Large intestine (tissue), 3 donors: ENCODE measurements around the gene ZCCHC7. TPM values are rescaled to one million over a fixed set of nuclear protein-coding genes. Genes with fewer than 3 reads are reported as not detected.

ENCODE experiments used
- DNase-seq, 2 donors: peaks; one replicate each; pipeline versions ENCODE4 v3.0.0 to v3.0.0-alpha.2; 2013
- H3K27ac ChIP-seq: one replicate; pipeline ENCODE4 v1.5.1; 2013; ENCODE audit warnings: low read length
- H3K27me3 ChIP-seq: 2 replicates; pipeline ENCODE4 v1.6.1; 2013; ENCODE audit warnings: low read length; ENCODE audit not compliant: control insufficient read depth, insufficient read depth
- H3K36me3 ChIP-seq: 2 replicates; pipeline ENCODE4 v1.6.1; 2013; ENCODE audit warnings: low read length; ENCODE audit not compliant: control insufficient read depth, insufficient read depth
- H3K4me1 ChIP-seq: one replicate; pipeline ENCODE4 v1.6.1; 2013; ENCODE audit warnings: low read length; ENCODE audit not compliant: control insufficient read depth, insufficient read depth
- H3K4me3 ChIP-seq: one replicate; pipeline ENCODE4 v1.5.1; 2013; ENCODE audit warnings: low read length
- H3K9me3 ChIP-seq: one replicate; pipeline ENCODE4 v1.6.1; 2013; ENCODE audit warnings: mild to moderate bottlenecking, low read depth, low read length, moderate library complexity; ENCODE audit not compliant: control insufficient read depth
- WGBS: methylation state at CpG from one replicate; pipeline ENCODE4 v1.1.5; 2013; ENCODE audit warnings: low lambda C conversion rate; ENCODE audit not compliant: insufficient coverage; 5-methylcytosine and 5-hydroxymethylcytosine counted together
- polyA plus RNA-seq: library from polyadenylated mRNA; unstranded; fragments of 120-200 nt; gene quantifications from one replicate; pipeline ENCODE4 v1.2.1, GENCODE V29; 2013

The ZCCHC7 gene
- polyA plus RNA-seq, 1 donor = 15.0 TPM

DNA sequence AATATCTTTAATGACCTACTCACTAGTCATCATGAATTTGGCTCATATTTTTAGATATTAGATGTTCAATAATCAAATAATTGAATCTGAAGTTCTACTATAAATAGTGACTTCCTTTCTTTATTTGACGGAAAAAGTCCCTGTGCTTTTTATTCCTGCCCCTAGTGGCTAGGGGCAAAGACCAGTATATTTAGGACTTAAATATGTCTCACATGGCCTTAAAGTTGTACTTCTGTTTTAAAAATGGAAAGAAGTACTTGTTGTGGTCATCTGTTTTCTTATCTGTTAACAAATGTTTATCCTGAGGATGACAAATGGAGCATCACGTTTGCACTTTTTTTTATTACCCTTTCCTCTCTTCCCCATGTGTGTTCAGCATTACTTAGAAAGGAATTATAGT lies 212.9 kb downstream of the ZCCHC7 start:
- H3K4me1 ChIP-seq = peaks cover under 1% of the 10 kb centered on the region
- WGBS = 57% methylated on average over 2 of the region's 2 CpGs
- H3K36me3 ChIP-seq = no peaks in the 10 kb centered on the region
- H3K27me3 ChIP-seq = no peaks in the 10 kb centered on the region
- no peak overlapping the region for H3K27ac ChIP-seq
- no peak overlapping the region for H3K4me3 ChIP-seq
- no peaks in the 10 kb centered on the region for H3K9me3 ChIP-seq
- no peak for DNase-seq

DNA sequence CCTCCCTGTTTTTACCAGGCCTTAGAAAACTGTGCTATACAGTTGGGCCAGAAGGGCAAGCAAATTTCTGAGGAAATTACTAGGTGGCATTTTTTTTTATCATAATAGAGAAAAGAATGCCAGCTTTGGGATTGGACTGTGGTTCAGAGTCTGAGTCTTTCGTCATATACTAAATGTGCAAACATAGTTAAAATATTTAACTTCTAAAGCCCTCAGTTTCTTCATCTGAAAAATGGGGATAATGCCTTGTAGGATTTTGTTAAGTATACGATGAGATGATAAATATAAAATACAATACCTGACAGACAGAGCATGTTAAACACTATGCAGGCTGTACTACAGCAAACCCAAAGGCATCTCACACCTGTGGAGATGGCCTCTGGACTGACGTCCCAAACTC lies 214.9 kb downstream of the ZCCHC7 start:
- no CpG with 5 or more reads among the region's 3 CpGs for WGBS
- Histone ChIP-seq H3K4me1 (no peaks in the 10 kb centered on the region), H3K27me3 (no peaks in the 10 kb centered on the region), H3K27ac (no peak overlapping the region), H3K36me3 (no peaks in the 10 kb centered on the region), H3K4me3 (no peak overlapping the region), H3K9me3 (no peaks in the 10 kb centered on the region)
- no peak for DNase-seq

DNA sequence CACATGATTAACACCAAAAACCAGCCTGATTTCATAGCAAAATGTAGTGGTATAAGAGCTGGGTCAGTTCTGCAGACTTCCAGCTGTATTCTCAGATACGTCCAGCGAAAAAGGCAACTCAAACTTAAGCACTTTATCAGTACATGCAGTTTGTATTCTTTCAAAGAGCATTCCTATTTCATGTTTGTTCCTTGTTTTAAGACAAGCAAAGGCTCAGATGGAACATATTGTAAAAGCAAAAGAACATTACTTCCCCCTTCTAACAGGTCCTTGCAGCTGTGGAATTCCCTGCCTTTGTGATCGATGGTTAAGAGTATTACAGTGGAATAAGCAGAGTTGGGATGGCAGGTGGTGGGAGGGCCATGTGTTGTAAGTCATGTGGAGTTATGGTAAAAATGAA lies 215.8 kb downstream of the ZCCHC7 start:
- Histone ChIP-seq H3K36me3 (no peaks in the 10 kb centered on the region), H3K4me3 (no peak overlapping the region), H3K9me3 (no peaks in the 10 kb centered on the region), H3K4me1 (no peaks in the 10 kb centered on the region), H3K27ac (no peak overlapping the region), H3K27me3 (no peaks in the 10 kb centered on the region)
- DNase-seq = no peak
- no CpG with 5 or more reads among the region's 3 CpGs for WGBS

DNA sequence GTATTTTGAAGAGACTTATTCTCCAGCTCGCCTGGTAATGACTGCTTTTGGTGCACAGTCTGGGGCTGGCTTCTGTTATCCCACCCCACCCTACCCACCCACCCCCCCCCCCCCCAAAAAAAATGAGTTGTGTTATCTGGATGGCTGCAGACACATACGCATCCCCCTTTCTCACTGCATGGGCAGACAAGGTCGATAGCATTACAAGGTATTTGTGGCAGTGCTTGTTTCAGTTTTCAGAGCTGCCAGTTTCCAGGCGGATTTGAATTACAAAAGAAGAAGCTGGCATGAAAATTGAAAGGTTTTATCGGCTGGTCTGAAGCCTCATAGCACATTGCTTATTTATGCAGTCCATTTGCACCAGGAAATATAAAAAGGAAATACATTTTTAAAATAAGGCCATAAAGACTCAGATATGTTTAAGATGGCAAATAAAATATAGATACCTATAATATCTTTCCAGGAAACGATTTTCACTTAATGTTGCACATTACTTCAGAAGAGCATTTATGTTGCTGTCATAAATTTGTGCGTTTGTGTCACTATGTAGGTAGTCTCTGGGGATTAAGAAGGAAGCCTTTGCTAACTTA lies 217.0 kb downstream of the ZCCHC7 start:
- no peaks in the 10 kb centered on the region for H3K4me1 ChIP-seq
- H3K9me3 ChIP-seq = no peaks in the 10 kb centered on the region
- H3K4me3 ChIP-seq = no peak overlapping the region
- H3K27ac ChIP-seq = no peak overlapping the region
- no peaks in the 10 kb centered on the region for H3K27me3 ChIP-seq
- no peaks in the 10 kb centered on the region for H3K36me3 ChIP-seq
- no peak for DNase-seq
- WGBS = 60% methylated on average over 1 of the region's 7 CpGs

DNA sequence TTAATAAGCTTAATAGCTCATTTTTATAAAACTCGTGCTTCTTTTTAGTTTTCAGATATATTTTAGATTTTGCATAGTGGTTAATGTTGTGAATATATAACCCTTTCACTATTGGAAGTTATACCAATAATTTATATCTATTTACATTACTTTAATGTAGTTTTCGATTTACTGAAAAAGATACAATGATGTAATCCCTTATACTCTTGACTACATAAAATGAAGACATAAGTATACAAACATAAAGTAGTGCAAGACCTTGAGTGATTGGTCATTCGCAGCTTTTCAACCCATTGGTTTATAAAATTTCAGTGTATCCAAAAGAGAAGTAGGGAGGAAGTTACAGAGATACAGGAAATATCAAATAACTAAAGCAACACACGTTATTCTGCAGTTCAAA lies 217.8 kb downstream of the ZCCHC7 start:
- Histone ChIP-seq H3K4me1 (no peaks in the 10 kb centered on the region), H3K27me3 (no peaks in the 10 kb centered on the region), H3K27ac (no peak overlapping the region), H3K4me3 (no peak overlapping the region), H3K9me3 (no peaks in the 10 kb centered on the region), H3K36me3 (no peaks in the 10 kb centered on the region)
- 74% methylated on average over 4 of the region's 4 CpGs for WGBS
- DNase-seq = no peak

DNA sequence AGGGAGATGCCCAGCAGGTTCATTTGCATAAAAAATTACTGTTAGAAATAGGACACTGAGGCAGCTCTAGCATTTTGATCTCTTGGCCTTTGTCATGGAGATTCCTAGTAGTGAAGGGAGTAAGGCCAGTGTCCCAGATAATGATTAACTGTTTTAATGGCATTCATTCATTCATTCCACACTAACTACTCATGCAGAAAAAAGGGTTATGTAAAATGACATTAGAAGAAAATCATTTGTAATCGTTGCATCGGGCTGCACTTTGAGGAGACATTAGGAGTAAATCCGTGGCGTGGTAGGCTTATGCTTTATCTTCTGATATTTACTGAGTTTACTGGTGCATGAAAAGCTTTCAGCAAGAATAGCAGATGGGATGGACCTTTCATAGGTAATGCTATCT lies 219.5 kb downstream of the ZCCHC7 start:
- H3K27ac ChIP-seq = no peak overlapping the region
- H3K9me3 ChIP-seq = no peaks in the 10 kb centered on the region
- H3K4me1 ChIP-seq = no peaks in the 10 kb centered on the region
- no CpG with 5 or more reads among the region's 4 CpGs for WGBS
- no peaks in the 10 kb centered on the region for H3K27me3 ChIP-seq
- no peak overlapping the region for H3K4me3 ChIP-seq
- peak in 1 of 2 donors; percentile 15 for DNase-seq
- H3K36me3 ChIP-seq = no peaks in the 10 kb centered on the region

DNA sequence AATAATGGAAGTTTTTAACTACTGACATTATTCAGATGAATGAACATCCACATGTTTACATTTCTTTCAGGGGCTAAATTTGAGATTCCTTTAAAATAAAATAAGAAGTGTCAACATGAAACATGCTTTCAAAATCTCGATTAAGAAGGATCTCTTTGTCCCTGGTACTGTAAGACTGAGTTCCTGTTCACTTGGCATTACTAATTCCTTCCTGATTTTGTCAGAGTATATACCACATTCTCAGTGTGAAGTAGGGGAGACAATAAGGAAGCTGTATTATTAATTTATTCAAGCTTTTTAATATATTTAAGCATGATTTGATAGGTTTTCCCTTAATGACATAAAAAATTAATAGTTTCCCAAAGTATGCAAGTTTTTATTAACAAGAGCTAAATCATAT lies 220.6 kb downstream of the ZCCHC7 start:
- 80% methylated on average over 1 of the region's 1 CpG for whole genome bisulfite sequencing
- Histone ChIP-seq H3K27me3 (no peaks in the 10 kb centered on the region), H3K36me3 (no peaks in the 10 kb centered on the region), H3K9me3 (no peaks in the 10 kb centered on the region), H3K4me1 (no peaks in the 10 kb centered on the region), H3K27ac (no peak overlapping the region), H3K4me3 (no peak overlapping the region)
- no peak for DNase-seq

DNA sequence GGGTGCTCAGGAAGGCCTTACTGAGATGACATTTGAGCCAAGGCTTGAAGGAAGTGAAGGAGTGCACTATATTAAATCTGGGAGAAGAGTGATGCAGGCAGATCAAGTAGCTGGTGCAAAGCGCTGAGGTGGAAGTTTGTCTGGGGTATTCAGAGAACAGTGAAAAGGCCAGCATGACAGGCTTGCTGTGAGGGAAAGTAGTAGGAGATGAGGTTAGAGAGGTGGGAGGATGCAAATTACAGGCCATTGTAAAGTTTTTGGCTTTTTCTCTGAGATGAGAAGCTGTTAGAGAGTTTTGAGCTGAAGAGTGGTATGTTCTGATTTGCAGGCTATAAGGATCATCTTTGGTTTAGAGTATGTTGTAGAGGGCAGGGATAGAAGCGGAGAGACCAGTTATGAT lies 221.3 kb downstream of the ZCCHC7 start:
- WGBS = 100% methylated on average over 2 of the region's 2 CpGs
- H3K4me1 ChIP-seq = no peaks in the 10 kb centered on the region
- no peaks in the 10 kb centered on the region for H3K9me3 ChIP-seq
- H3K27me3 ChIP-seq = no peaks in the 10 kb centered on the region
- no peak overlapping the region for H3K27ac ChIP-seq
- H3K4me3 ChIP-seq = no peak overlapping the region
- H3K36me3 ChIP-seq = no peaks in the 10 kb centered on the region
- no peak for DNase-seq

DNA sequence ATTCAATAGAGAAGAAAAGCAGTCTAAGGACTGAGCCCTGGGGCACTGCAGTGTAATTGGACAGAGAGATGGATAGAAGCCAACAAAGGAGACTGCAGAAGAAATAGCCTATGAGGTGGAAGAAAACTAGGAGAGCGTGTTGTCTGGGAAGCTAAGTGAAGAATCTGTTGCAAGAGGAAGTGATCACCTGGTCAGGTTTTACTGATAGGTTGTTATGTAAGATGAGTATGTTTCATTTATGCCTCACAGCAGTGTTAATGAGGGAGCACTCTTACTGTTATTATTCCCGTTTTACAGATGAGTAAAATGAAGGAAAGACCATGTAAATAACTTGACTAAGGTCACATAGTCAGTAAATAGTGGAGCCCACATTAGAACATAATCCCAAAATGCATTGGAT lies 222.1 kb downstream of the ZCCHC7 start:
- Histone ChIP-seq H3K4me3 (no peak overlapping the region), H3K36me3 (no peaks in the 10 kb centered on the region), H3K4me1 (no peaks in the 10 kb centered on the region), H3K27ac (no peak overlapping the region), H3K9me3 (no peaks in the 10 kb centered on the region), H3K27me3 (no peaks in the 10 kb centered on the region)
- 90% methylated on average over 1 of the region's 2 CpGs for WGBS
- no peak for DNase-seq

DNA sequence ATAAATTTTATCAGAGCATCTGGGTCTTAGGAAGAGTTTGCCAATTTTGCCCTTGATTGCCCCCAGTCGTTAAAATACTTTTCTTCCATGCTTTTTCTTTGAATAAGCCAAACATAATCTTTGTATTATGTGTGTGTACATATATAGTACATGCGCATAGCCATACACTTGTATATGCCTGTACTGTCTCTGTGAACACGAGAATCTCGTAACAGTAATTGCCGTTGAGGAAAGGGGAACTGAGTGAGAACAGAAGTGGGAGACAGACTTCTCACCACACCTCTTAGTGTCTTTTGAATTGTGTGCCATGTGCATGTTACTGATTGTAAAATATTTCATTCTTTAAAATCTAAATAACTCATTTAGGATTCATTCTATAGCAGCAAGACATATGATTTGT lies 222.5 kb downstream of the ZCCHC7 start:
- H3K4me1 ChIP-seq = no peaks in the 10 kb centered on the region
- H3K4me3 ChIP-seq = no peak overlapping the region
- H3K36me3 ChIP-seq = no peaks in the 10 kb centered on the region
- WGBS = 100% methylated on average over 1 of the region's 5 CpGs
- no peaks in the 10 kb centered on the region for H3K27me3 ChIP-seq
- DNase-seq = no peak
- no peak overlapping the region for H3K27ac ChIP-seq
- no peaks in the 10 kb centered on the region for H3K9me3 ChIP-seq

DNA sequence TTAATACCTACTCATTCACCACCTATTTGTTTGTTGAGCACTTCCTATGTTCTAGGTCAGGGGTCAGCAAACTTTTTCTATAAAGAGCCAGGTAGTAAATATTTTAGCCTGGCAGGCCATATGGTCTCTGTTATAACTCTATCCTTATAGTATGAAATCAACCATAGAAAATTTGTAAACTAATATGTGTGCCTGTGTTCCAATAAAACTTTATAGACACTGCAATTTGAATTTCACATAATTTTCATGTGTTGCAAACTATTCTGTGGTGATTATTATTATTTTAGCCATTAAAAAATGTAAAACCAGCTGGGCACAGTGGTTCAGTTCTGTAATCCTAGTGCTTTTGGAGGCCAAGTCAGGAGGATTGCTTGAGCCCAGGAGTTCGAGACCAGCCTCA lies 223.3 kb downstream of the ZCCHC7 start:
- WGBS = 100% methylated on average over 1 of the region's 1 CpG
- no peak for DNase-seq
- Histone ChIP-seq H3K9me3 (no peaks in the 10 kb centered on the region), H3K27ac (no peak overlapping the region), H3K27me3 (no peaks in the 10 kb centered on the region), H3K36me3 (no peaks in the 10 kb centered on the region), H3K4me1 (no peaks in the 10 kb centered on the region), H3K4me3 (no peak overlapping the region)
